GM10248 (cell line): Measurements from ENCODE around the gene SIX4.

Source experiments
- CTCF ChIA-PET: fragments of 300-600 bp; sonication (Branson Sonifier 250); formaldehyde crosslinking; extraction: SDS; loops from one replicate; lab custom pipeline; 2021; ENCODE audit warnings: antibody characterized with exemption; lab: Yijun Ruan, JAX
- POLR2A ChIA-PET: fragments of 350-650 bp; sonication (Branson Sonifier 250); formaldehyde crosslinking; extraction: SDS; loops from one replicate; lab custom pipeline; 2020; ENCODE audit warnings: antibody characterized with exemption; lab: Yijun Ruan, JAX
- DNase-seq: peaks from one replicate; pipeline ENCODE4 v3.0.0; 2012; ENCODE audit errors: extremely low spot score
- TF ChIP-seq, protein P1 (sequence below): IDR thresholded peaks from 2 replicates; pipeline ENCODE4 v1.5.1; 2012; ENCODE audit warnings: mild to moderate bottlenecking, low read depth; ENCODE audit errors: extremely low read depth, missing control alignments, control extremely low read depth

Gene SIX4

DNA sequence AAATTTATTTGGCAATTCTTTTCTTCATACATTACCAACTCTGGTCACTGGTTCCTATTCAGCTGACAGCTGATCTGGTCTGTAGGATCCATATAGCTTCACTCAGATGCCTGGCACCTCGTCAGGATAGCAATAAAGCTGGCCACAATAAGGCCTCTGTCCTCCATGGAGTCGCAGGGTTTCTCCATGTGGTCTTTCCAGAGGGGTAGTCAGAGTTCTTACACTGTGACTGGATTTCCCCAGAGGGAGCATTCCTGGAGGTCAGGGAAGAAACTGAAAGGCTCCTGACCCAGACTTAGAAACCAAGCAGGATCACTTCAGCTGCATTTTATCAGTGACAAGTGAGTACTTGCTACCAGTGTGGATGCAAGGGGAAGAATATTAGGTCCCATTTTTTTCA lies 39.9 kb downstream of the SIX4 start:
- no peak for DNase-seq
- ChIA-PET POLR2A (no interaction called here), CTCF (no interaction called here)
- TF ChIP-seq, protein P1, sequence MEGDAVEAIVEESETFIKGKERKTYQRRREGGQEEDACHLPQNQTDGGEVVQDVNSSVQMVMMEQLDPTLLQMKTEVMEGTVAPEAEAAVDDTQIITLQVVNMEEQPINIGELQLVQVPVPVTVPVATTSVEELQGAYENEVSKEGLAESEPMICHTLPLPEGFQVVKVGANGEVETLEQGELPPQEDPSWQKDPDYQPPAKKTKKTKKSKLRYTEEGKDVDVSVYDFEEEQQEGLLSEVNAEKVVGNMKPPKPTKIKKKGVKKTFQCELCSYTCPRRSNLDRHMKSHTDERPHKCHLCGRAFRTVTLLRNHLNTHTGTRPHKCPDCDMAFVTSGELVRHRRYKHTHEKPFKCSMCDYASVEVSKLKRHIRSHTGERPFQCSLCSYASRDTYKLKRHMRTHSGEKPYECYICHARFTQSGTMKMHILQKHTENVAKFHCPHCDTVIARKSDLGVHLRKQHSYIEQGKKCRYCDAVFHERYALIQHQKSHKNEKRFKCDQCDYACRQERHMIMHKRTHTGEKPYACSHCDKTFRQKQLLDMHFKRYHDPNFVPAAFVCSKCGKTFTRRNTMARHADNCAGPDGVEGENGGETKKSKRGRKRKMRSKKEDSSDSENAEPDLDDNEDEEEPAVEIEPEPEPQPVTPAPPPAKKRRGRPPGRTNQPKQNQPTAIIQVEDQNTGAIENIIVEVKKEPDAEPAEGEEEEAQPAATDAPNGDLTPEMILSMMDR, result no peak

DNA sequence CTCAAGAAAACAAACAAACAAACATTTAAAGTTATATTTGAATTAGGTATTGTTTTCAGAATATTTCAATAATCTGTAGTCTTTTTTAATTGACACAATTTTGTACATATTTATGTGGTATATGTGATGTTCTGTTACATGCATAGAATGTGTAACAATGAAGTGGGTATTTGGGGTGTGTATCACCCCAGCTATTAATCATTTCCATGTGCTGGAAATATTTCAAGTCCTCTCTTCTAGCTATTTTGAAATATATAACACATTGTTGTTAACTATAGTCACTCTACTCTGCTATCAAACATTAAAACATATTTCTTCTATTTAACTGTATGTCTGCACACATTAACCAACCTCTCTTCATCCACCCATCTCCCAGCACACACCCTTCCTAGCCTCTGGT lies 42.9 kb downstream of the SIX4 start:
- ChIA-PET POLR2A (no interaction called here), CTCF (interaction anchor here (1.2 to 4.0 kb wide), 2 partner anchors 11 to 25 kb away, joined by 3 to 13 read pairs; no protein-coding TSS in a partner anchor)
- TF ChIP-seq, protein P1, result no peak
- no peak for DNase-seq

DNA sequence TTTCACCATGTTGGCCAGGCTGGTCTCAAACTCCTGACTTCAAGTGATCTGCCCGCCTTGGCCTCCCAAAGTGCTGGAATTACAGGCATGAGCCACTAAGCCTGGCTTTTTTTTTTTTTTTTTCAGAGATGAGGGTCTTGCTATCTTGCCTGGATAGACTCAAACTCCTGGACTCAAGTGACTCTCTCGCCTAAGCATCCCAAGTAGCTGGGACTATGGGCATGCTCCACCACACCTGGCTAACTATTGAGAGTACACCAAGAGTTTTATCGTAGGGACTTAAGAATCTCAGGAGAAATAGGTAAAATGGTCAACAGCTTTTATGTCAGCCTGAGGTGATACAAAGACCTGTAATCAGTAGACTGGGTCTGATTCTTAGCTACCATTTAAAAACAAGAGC lies 43.6 kb downstream of the SIX4 start:
- CTCF ChIA-PET, result interaction anchor here (1.2 to 4.0 kb wide), 3 partner anchors 12 to 572 kb away, joined by 3 to 13 read pairs (median 3); no protein-coding TSS in a partner anchor
- no peak for DNase-seq
- POLR2A ChIA-PET, result no interaction called here
- TF ChIP-seq, protein P1, result no peak

DNA sequence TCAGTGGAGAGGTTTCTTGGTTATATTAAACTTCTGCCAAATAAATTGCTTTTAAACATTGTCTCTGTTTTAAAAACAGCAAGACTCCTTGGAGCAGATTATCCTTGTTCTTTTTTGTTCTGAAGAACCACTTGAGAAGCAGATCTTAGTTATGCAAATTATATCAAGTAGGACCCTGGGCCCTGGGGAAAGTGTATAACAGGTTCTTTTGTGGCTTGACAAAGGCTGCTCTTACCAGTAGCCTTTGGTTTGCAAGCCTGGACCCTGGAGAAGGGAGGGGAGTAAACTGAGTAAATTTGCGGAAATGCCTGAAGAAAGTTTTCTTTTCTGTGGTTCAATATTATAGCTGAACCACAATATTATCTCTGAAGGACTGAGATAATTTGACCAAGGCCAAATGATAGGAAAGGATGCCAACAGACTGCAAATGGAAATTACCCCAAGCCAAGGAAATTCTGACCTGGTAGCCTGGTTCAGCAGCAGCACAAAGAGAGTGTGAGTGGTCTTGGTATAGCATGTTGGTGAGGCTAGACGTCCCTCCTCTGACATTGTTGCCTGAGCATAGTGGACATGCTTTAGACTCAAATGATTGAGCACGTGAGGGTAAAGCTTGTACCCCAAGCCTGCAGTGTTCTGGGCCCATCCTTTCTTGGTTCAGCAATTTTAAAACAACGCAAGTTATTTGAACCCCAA lies 44.4 kb downstream of the SIX4 start:
- ChIA-PET POLR2A (no interaction called here), CTCF (interaction anchor here (1.3 to 4.0 kb wide), 2 partner anchors 13 to 573 kb away, joined by 3 to 13 read pairs; no protein-coding TSS in a partner anchor)
- TF ChIP-seq, protein P1, result no peak
- no peak for DNase-seq

DNA sequence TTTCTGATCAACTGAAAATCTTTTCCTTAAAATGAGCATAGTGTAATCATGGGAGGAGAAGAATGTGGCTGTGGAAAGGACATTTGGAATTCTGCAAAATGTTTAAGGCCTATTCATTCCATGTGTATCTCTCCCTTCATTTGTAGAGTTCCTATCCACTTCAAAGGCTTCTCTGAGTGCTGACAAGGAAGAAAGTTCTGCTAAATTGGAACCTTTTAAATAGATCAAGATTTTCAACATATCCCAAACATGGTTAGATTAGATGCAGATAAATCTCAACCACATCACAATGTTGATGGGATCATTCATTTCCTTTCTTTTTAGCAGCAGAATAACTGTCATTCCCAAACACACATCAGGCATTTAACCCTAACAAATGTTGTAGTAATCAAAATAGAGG lies 46.5 kb downstream of the SIX4 start:
- TF ChIP-seq, protein P1, result no peak
- POLR2A ChIA-PET, result no interaction called here
- CTCF ChIA-PET, result interaction anchor here (0.8 kb wide), 1 partner anchor 21 kb away, joined by 3 read pairs; no protein-coding TSS in a partner anchor
- DNase-seq, result no peak

DNA sequence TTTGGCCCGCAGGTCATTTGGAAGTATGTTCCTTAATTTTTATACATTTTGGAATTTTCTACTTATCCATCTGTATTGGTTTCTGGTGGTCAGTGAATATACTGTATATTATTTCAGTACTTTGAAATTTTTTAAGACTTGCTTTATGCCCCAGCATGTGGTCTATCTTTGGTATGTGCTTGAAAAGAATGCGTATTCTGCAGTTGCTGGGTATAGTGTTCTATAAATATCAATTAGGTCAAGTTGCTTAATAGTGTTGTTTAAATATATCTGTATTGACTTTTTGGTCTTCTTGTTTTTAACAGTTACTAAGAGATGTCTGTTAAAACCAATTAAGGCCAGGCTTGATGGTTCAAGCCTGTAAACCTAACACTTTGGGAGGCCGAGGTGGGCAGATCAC lies 53.2 kb downstream of the SIX4 start:
- CTCF ChIA-PET, result no interaction called here
- no peak for DNase-seq
- TF ChIP-seq, protein P1, result no peak
- POLR2A ChIA-PET, result no interaction called here
